Common myeloid progenitor, CD34-positive (primary cell): Measurements from ENCODE around the gene MLPH.

Source experiments
- CTCF ChIA-PET: fragments of 350-600 bp; sonication (Branson Sonifier 250); formaldehyde crosslinking; loops from one replicate; lab custom pipeline; 2021; ENCODE audit warnings: antibody characterized with exemption; lab: Charles Lee
- POLR2A ChIA-PET: fragments of 350-600 bp; sonication (Branson Sonifier 250); formaldehyde crosslinking; loops from one replicate; lab custom pipeline; 2021; ENCODE audit warnings: antibody characterized with exemption; lab: Charles Lee
- DNase-seq, 3 donors: peaks; one replicate each; pipeline versions ENCODE4 v3.0.0 to v3.0.0-alpha.2; 2013
- H3K27ac ChIP-seq, 2 experiments: 1 replicate in 1 of 2; 2 replicates in 1 of 2; pipeline ENCODE4 v1.7.0; 2013; ENCODE audit warnings: inconsistent platforms in 2 of 2, low read length in 2 of 2, mild to moderate bottlenecking in 2 of 2, low read depth in 1 of 2, moderate library complexity in 1 of 2; ENCODE audit not compliant: severe bottlenecking in 2 of 2, insufficient read depth in 1 of 2, poor library complexity in 1 of 2
- H3K27me3 ChIP-seq, 5 experiments: replicated peaks in 2 of 5; 1 replicate in 3 of 5; 2 replicates in 2 of 5; pipeline versions ENCODE4 v1.6.1 to v1.7.0; 2013; ENCODE audit warnings: low read length in 4 of 5, mild to moderate bottlenecking in 2 of 5, moderate library complexity in 2 of 5, inconsistent platforms in 1 of 5; ENCODE audit not compliant: insufficient read depth in 5 of 5, control insufficient read depth in 4 of 5
- H3K36me3 ChIP-seq, 4 experiments: 1 replicate in 2 of 4; 2 replicates in 2 of 4; pipeline versions ENCODE4 v1.6.1 to v1.7.0; 2013; ENCODE audit warnings: low read length in 3 of 4, control low read depth in 1 of 4, mild to moderate bottlenecking in 1 of 4; ENCODE audit not compliant: control insufficient read depth in 4 of 4, insufficient read depth in 4 of 4
- H3K4me1 ChIP-seq, 4 experiments: 1 replicate in 3 of 4; 2 replicates in 1 of 4; pipeline versions ENCODE4 v1.6.1 to v1.7.1; 2013; ENCODE audit warnings: low read length in 3 of 4, mild to moderate bottlenecking in 3 of 4, control low read depth in 1 of 4, inconsistent platforms in 1 of 4, moderate library complexity in 1 of 4; ENCODE audit not compliant: control insufficient read depth in 4 of 4, insufficient read depth in 4 of 4; ENCODE audit errors: control extremely low read depth in 1 of 4
- H3K4me3 ChIP-seq, 7 experiments: 1 replicate in 4 of 7; 2 replicates in 3 of 7; pipeline versions ENCODE4 v1.5.1 to v1.7.0; 2013; ENCODE audit warnings: mild to moderate bottlenecking in 7 of 7, low read length in 6 of 7, moderate library complexity in 6 of 7, inconsistent platforms in 2 of 7, low read depth in 2 of 7, control low read depth in 1 of 7; ENCODE audit not compliant: insufficient read depth in 4 of 7, control insufficient read depth in 1 of 7; ENCODE audit errors: extremely low read depth in 1 of 7
- H3K9me3 ChIP-seq, 5 experiments: 1 replicate in 4 of 5; 2 replicates in 1 of 5; pipeline versions ENCODE4 v1.6.1 to v1.7.1; 2013; ENCODE audit warnings: low read length in 4 of 5, mild to moderate bottlenecking in 2 of 5, inconsistent platforms in 1 of 5, low read depth in 1 of 5, moderate library complexity in 1 of 5; ENCODE audit not compliant: control insufficient read depth in 4 of 5, insufficient read depth in 2 of 5; ENCODE audit errors: control extremely low read depth in 1 of 5
- WGBS: methylation state at CpG from one replicate; pipeline ENCODE4 v1.1.5; 2013; ENCODE audit not compliant: insufficient coverage; 5-methylcytosine and 5-hydroxymethylcytosine counted together

MLPH gene

GRCh38 chr2:237450108-237450507 is 36.9 kb upstream of the MLPH start:
- ChIA-PET CTCF (interaction anchor here (1.7 to 3.8 kb wide), 7 partner anchors 9 to 29 kb away, joined by 5 to 23 read pairs (median 11); no protein-coding TSS in a partner anchor), POLR2A (no interaction called here)
- Histone ChIP-seq H3K36me3 (no peaks in the 10 kb centered on the region), H3K4me3 (no peak overlapping the region), H3K4me1 (peaks cover 0 to 48% (median 30%) of the 10 kb centered on the region in 4 experiments), H3K27me3 (no peaks in the 10 kb centered on the region), H3K9me3 (no peaks in the 10 kb centered on the region), H3K27ac (no peak overlapping the region)
- no peak for DNase-seq
- 95% methylated on average over 6 of the region's 6 CpGs for WGBS

GRCh38 chr2:237450583-237450982 is 36.5 kb upstream of the MLPH start:
- no peak overlapping the region for H3K27ac ChIP-seq
- 99% methylated on average over 11 of the region's 13 CpGs for WGBS
- DNase-seq, result no peak
- POLR2A ChIA-PET, result no interaction called here
- CTCF ChIA-PET, result interaction anchor here (0.7 to 3.8 kb wide), 7 partner anchors 9 to 329 kb away, joined by 3 to 23 read pairs (median 11); no protein-coding TSS in a partner anchor
- H3K4me1 ChIP-seq, result peaks cover 0 to 48% (median 30%) of the 10 kb centered on the region in 4 experiments
- no peaks in the 10 kb centered on the region for H3K27me3 ChIP-seq
- no peaks in the 10 kb centered on the region for H3K9me3 ChIP-seq
- no peaks in the 10 kb centered on the region for H3K36me3 ChIP-seq
- no peak overlapping the region for H3K4me3 ChIP-seq

- Histone ChIP-seq H3K27me3 (no peaks in the 10 kb centered on the region), H3K4me3 (no peak overlapping the region), H3K27ac (no peak overlapping the region), H3K9me3 (no peaks in the 10 kb centered on the region), H3K4me1 (peaks cover 0 to 61% (median 37%) of the 10 kb centered on the region in 4 experiments), H3K36me3 (no peaks in the 10 kb centered on the region)
- DNase-seq, result no peak
- ChIA-PET POLR2A (no interaction called here), CTCF (interaction anchor here (0.7 to 3.8 kb wide), 8 partner anchors 11 to 30 kb away, joined by 3 to 23 read pairs (median 10); no protein-coding TSS in a partner anchor)
- WGBS, result 98% methylated on average over 15 of the region's 20 CpGs
These were observed 35.2 kb upstream of the MLPH start for GRCh38 chr2:237451643-237452469.

- H3K36me3 ChIP-seq, result no peaks in the 10 kb centered on the region
- ChIA-PET CTCF (interaction anchor here (3.0 to 3.8 kb wide), 3 partner anchors 18 to 31 kb away, joined by 15 to 23 read pairs (median 16); no protein-coding TSS in a partner anchor), POLR2A (no interaction called here)
- no peaks in the 10 kb centered on the region for H3K27me3 ChIP-seq
- H3K9me3 ChIP-seq, result no peaks in the 10 kb centered on the region
- H3K4me3 ChIP-seq, result no peak overlapping the region
- no peak overlapping the region for H3K27ac ChIP-seq
- H3K4me1 ChIP-seq, result peaks cover 0 to 65% (median 39%) of the 10 kb centered on the region in 4 experiments
- peak in 1 of 3 donors; percentile 24 for DNase-seq
- 95% methylated on average over 3 of the region's 3 CpGs for WGBS
These were observed 34.2 kb upstream of the MLPH start for GRCh38 chr2:237452861-237453260.

- ChIA-PET POLR2A (no interaction called here), CTCF (interaction anchor here (1.6 kb wide), 1 partner anchor 10 kb away, joined by 3 read pairs; no protein-coding TSS in a partner anchor)
- no peak for DNase-seq
These were observed 33.4 kb upstream of the MLPH start for GRCh38 chr2:237453671-237454070.

GRCh38 chr2:237455764-237456163 is 31.3 kb upstream of the MLPH start:
- Histone ChIP-seq H3K9me3 (no peaks in the 10 kb centered on the region), H3K36me3 (no peaks in the 10 kb centered on the region), H3K27ac (no peak overlapping the region), H3K27me3 (no peaks in the 10 kb centered on the region), H3K4me1 (peaks cover 0 to 41% (median 16%) of the 10 kb centered on the region in 4 experiments), H3K4me3 (no peak overlapping the region)
- CTCF ChIA-PET, result interaction anchor here (0.9 to 1.3 kb wide), 3 partner anchors 10 to 15 kb away, joined by 3 to 6 read pairs (median 3); no protein-coding TSS in a partner anchor
- 94% methylated on average over 4 of the region's 5 CpGs for WGBS
- POLR2A ChIA-PET, result no interaction called here
- DNase-seq, result no peak

More at GRCh38 chr2:237453671-237454070, 33.4 kb upstream of the MLPH start:
- peaks cover 0 to 61% (median 34%) of the 10 kb centered on the region in 4 experiments for H3K4me1 ChIP-seq
- WGBS, result 100% methylated on average over 1 of the region's 3 CpGs
- no peaks in the 10 kb centered on the region for H3K27me3 ChIP-seq
- no peak overlapping the region for H3K4me3 ChIP-seq
- H3K36me3 ChIP-seq, result no peaks in the 10 kb centered on the region
- no peak overlapping the region for H3K27ac ChIP-seq
- H3K9me3 ChIP-seq, result no peaks in the 10 kb centered on the region
